T-helper 2 cell treated with Interferon-gamma antibody and Interleukin-4, amounts not matched to agents 100 ng/mL and 5 ng/mL, for 36 hours (primary cell): ENCODE measurements around the gene PRSS16. TPM values are rescaled to one million over a fixed set of nuclear protein-coding genes. Genes with fewer than 3 reads are reported as not detected.

Source experiments
- intact Hi-C: fragments of 100-400 bp; cut with micrococcal nuclease; formaldehyde crosslinking; loops from one replicate; pipeline ENCODE4 v1.15.1; 2023
- total RNA-seq: library from RNA; stranded (reverse); gene quantifications from 2 replicates; pipeline ENCODE4 v1.2.3, GENCODE V29; 2022

The PRSS16 gene
- total RNA-seq, 1 donor from 2014 or later: 1.3 TPM

DNA sequence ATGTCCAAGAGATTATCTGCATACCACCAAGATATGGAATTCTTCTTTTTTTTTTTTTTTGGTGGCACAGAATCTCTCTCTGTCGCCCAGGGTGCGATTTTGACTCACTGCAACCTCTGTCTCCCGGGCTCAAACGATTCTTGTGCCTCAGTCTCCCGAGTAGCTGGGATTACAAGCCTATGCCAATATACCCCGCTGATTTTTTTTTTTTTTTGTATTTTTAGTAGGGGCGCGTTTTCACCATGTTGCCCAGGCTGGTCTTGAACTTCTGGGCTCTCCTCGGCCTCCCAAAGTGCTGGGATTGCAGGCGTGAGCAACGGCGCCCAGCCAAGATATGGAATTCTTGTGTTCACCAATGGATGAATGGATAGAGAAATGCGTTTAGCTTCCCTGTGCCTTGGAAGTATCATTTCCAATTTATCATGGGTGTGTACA lies 33.6 kb downstream of the PRSS16 start:
- intact Hi-C loops: loop anchor here (5.0 to 10.0 kb wide), 4 partner anchors 44 to 1494 kb away; no protein-coding TSS in a partner anchor

DNA sequence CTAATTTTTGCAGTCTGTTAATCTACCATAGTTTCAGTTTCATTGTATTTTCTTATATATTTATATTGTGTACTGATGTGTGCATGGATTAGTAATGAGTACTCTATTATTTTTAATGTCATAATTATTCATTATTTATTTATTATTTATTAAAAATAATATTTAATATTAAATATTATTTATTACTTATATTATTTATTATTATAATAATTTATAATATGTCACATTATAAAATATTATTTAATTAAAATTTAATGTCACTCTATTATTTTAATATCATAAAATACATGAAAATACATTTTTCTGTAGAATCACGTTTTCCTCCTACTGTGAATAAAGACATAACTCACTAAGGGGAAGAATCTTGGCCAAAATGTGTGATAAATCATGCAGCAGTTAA lies 34.1 kb downstream of the PRSS16 start:
- intact Hi-C loops: loop anchor here (5.0 to 10.0 kb wide), 4 partner anchors 44 to 1493 kb away; no protein-coding TSS in a partner anchor

DNA sequence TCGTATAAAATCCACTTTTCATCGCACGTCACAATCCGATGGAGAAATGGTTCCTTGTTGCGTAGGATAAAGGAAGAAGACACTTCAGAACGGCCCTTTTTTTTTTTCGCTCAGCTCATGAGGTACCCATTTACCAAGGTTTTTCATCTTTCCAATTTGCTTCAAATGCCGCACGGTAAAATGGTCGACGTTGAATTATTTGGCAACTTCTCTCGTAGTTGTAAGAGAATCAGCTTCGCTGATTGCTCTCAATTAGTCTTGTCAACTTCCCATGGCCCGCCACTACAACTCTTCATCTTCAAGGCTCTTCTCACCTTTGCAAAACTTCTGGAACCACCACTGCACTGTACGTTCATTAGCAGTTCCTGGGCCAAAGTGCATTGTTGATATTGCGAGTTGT lies 35.8 kb downstream of the PRSS16 start:
- intact Hi-C loops: loop anchor here (2.0 to 10.0 kb wide), 5 partner anchors 14 to 1492 kb away; no protein-coding TSS in a partner anchor

DNA sequence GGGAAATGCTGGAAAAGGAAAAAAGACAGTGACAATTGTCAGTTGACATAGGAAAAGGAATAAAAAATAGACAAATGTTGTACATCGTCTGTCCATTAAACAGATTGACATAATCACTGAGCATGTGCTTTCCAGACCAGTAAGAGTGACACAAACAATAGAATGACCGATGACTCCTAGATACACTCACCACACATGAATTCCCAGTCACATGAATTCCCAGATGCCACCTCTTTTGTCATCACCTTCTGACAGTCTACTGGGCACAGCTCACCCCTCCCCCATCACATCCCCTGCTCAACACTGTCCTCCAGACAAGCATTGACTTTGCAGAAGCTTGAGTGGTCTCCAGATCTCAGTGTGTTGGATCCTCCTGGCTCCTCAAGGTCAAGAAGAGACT lies 38.6 kb downstream of the PRSS16 start:
- intact Hi-C loops: loop anchor here (10.0 kb wide), 2 partner anchors 1449 to 1489 kb away; no protein-coding TSS in a partner anchor

DNA sequence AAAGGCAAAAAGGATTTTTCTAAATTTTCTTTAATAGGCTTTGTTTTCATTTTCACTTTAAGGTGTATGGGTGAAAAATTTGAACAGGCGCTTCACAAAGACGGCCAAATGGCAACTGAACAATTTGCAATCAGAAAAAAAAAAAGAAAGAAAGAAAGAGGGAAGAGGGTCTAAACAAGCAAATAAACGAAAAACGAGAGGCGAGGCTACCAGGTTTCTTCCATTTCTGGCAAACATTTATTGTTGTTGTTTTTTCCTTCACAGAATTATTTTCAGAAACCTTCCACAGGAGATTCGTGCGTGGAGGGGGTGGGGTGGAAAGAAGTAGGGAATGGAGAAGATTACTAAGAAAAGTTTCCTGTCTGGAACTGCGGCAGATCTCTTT lies 40.2 kb downstream of the PRSS16 start:
- intact Hi-C loops: loop anchor here (10.0 kb wide), 2 partner anchors 1447 to 1487 kb away; no protein-coding TSS in a partner anchor

DNA sequence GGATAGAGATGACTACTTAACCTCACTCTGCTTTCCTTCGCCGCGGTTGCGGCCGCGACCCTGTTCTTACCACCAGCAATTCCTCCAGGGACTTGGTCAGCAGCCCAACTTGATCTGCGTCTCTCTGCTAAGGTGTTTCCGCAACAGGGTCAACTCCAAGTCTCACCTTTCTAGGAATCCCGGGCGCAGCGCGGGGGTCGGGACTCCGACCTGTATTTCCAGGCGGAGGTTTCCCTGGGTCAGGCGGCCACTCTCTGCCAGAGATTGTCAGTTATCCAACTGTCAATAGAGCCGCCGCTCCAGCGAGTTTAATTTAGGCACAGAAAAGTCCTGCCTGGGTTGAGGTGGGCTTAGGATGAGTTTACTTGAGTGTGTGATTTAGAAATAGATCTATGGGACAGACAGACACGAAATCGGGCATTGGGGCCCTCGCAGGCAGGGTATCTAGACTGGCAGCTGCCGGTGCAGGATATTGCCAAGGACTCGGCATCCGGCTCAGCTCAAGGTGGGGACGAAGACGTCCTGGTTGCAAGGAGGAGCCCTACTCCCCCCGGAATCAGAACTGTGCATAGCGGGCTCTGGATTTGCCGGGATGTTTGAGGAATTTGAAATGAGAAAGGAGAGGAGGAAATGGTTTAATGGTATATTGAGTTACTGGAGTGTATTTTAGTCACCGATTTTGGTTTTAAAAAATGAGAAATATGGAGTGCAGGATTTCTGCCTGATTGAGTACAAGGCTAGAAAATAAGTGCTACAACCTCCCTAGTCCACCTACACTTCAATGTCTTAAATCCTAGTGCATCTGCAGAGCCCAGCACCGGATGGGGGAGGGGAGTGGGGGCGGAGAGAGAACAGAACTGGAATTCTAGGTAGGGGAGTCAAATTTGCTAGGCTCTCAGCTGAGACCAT lies 40.9 kb downstream of the PRSS16 start:
- intact Hi-C loops: loop anchor here (10.0 kb wide), 2 partner anchors 1446 to 1486 kb away; no protein-coding TSS in a partner anchor

DNA sequence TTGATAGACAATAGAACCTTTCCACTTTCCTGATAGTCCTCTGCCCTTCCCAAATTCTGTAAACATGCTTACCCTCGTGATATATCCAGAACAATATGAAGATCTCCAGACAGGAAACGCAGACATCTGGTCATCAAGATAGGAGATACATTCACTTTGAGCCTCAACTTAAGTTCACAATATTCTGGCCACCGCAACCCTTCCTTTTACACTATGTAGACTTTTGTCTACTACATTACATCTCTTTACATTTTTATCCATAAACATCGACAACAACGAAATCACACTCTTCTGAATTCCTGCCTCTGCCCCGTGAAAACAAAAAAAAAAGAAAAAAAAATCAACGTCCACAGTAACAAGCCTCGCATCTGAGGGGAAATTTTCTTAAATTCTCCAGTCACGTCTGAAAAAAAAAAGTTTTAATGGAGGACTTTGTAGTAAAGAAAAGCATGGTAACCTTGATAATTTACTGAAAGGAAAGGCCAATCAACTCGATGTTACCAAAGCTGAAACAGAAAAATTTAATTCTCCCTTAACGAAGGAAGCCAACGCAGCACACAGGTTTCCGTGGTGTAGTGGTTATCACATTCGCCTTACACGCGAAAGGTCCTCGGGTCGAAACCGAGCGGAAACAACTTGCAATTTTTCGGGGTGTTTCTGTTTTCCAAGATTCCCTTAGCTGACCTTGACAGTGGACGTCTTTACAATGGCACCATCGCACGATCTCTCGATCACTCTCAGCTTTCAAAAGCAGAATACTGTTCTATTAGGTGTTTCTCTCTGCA lies 42.8 kb downstream of the PRSS16 start:
- intact Hi-C loops: loop anchor here (5.0 to 10.0 kb wide), 4 partner anchors 103 to 1525 kb away; no protein-coding TSS in a partner anchor

DNA sequence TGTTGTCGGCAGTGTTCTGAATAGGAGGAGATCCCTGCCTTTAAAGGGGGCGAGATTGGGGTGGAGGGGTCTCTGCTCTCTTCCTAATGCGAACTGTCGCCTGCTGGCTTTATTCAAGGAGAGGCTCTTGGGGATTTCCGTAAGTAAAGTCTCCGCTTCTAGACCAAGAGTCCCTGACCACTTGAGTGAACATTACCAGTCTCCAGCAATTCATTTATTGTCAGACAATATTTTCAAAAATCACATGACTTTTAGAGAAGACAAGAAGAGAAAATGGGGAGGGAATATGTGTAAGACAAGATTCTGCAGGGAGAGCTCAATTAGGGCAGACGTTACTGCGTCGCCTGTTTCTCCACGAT lies 43.3 kb downstream of the PRSS16 start:
- intact Hi-C loops: loop anchor here (5.0 to 10.0 kb wide), 4 partner anchors 104 to 1524 kb away; no protein-coding TSS in a partner anchor

DNA sequence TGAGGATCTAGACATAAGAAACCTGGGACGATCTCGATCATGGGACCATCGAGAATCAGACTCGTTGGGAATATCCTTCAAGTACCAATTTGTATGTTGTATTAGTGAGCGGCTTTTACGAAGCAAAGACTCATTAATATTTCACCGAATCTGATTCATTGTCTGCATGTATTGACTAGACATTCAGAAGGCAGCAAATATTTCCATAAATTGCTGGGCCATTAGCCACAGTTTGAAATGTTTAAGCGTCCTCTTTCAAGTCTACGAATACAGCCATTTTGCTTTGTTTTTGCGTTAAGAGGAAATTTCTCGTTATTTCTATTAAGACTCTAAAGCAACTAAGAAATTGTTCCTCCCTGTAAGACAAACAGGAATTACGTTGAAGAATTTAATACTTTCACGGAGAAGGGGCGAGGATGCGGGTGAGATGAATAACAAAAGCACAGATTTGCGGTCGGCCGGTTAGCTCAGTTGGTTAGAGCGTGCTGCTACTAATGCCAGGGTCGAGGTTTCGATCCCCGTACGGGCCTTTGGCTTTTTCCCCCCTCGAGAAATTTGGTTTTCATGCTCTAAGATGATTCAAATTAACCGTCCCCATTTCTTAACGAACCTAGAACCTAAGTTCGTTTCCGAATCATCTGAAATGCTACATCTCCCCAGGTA lies 46.1 kb downstream of the PRSS16 start:
- intact Hi-C loops: loop anchor here (5.0 to 10.0 kb wide), 4 partner anchors 106 to 1521 kb away; no protein-coding TSS in a partner anchor

DNA sequence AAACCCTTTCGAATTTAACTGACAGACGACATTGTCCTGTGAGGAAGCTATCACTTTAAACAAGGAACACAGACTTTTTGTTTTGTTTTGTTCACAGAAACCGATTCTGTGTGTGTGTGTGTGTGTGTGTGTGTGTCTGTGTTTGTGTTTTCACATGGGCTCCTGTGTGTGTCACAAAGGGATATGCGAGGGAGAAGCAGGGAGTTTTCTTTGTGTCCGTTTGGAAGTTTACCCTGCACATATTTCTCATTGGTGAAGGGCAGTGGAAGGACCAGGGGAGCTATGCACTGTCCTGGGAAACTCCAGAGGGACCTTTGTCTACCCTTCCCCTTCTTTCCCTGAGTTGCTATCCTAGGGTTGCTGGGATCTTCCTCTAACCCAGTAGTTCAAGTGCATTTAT lies 46.9 kb downstream of the PRSS16 start:
- intact Hi-C loops: loop anchor here (5.0 to 10.0 kb wide), 4 partner anchors 107 to 1520 kb away; no protein-coding TSS in a partner anchor

DNA sequence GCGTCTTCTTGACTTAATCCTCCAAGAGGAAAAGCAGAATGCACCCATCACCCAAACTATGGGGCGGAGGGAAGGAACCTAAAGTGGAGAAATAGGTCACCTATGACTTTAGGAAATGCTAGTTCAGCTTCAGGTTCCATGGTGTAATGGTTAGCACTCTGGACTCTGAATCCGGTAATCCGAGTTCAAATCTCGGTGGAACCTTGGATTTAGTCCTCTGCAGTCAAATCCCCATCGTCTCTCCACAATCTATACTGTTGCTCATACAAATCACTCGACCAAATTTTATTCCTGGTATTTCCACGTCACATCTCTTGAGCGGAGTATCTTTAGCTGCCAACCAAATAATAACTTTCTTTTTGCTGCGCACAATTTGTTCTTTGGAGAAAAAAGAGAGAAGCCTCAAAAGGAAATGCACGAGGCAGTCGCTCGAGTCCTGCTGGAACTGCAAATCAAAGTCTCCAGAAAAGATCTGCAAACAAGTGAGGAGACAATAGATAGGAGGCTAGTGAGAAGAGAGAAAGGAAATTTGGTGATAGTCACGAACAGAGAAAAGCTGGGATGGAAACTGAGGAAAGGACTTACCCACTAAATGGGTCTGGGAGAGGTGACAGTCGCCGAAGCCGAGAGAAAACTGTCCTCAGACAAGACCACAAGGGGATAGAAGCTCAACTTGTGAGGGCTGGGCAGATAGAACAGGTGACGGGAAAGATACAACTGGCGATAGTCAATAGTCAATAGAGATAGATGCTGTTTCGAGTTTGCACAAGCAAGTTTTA lies 48.0 kb downstream of the PRSS16 start:
- intact Hi-C loops: loop anchor here (2.0 to 10.0 kb wide), 2 partner anchors 13 to 1519 kb away; no protein-coding TSS in a partner anchor

DNA sequence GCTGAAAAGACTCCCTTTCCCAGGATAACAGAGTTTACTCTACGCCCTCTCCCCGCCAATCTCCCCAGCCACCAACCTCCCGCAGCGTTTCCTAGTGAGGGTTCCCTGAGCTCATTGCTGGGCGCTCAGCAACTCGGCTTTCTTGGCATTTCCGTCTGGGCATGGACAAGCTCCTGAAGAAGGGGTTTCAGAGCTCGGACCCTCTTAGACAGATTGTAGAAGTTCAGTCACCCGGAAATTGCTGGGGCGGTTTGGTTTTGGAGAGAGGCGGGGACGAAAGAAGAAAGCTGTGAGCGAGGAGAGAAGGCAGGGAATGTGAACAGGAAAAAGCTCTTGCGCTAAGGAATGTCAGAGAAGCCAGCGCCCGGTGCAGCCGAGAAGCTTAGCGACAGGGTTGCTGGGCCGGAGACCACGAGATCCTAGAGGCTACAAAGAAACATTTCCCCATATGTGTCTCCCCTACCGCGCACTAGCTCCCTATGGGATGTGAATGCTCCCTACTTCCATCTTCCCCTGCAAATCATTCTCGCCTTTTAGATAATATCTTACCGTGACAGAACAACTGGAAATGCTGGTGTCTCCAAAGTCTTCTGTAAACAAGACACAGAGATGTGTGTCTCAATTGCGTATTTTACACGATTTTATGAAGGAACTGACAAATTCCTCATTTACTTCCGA lies 48.7 kb downstream of the PRSS16 start:
- intact Hi-C loops: loop anchor here (2.0 to 10.0 kb wide), 2 partner anchors 13 to 1519 kb away; no protein-coding TSS in a partner anchor

DNA sequence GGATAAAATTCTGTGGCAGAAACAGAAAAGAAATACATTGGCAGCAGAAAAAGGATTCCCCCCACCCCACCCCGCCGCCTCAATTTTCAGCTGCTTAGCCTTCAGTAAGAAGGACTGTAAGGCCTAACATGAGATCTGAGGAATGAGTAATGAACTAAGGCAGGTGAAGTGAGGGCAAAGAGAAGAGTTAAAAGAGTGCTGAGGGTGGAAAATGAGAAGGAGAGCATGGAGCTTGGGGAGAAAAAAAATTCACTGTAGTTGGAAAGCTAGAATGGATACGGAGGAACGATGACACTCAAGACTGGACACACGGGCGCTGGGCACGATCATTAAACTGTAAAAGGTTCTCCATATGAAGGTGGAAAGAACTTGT lies 50.0 kb downstream of the PRSS16 start:
- intact Hi-C loops: loop anchor here (2.0 to 10.0 kb wide), 2 partner anchors 15 to 1517 kb away; no protein-coding TSS in a partner anchor

DNA sequence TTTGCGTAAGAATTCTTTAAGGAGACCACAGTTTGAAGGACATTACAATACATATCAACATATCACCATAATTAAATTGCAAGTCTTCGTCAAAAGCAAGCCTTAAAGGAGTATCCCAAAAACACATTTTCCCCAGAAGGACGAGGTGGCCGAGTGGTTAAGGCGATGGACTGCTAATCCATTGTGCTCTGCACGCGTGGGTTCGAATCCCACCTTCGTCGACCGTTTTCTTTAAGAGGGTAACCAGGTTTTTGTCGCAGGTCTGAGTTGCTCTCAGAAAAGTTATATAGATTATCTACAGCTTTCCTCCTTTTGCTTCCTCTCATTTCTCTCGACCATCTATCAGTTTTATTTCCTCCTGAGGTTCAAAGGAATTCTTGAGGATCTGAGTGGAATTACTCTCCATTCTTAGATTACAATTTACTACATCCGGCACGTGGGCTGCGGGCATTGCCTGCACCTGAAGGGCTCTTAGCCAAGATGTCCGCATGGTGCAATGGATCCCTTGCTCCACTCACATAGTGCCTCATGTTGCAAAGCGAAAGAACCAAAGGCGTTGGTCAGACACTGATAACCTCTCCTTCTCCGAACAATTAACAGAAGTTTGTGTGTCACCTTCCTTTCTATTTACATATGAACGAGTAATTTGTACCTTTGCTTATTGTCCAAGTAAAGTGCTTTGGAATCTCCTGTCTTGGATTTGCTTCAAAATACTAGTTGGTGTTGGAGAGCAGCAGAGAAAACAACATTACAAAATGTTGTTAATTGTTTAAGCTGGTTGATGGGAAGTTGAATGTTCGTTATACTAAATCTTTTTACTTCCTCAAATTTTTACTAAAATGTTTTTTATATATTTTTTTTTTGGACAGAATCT lies 50.6 kb downstream of the PRSS16 start:
- intact Hi-C loops: loop anchor here (2.0 to 10.0 kb wide), 2 partner anchors 15 to 1517 kb away; no protein-coding TSS in a partner anchor

DNA sequence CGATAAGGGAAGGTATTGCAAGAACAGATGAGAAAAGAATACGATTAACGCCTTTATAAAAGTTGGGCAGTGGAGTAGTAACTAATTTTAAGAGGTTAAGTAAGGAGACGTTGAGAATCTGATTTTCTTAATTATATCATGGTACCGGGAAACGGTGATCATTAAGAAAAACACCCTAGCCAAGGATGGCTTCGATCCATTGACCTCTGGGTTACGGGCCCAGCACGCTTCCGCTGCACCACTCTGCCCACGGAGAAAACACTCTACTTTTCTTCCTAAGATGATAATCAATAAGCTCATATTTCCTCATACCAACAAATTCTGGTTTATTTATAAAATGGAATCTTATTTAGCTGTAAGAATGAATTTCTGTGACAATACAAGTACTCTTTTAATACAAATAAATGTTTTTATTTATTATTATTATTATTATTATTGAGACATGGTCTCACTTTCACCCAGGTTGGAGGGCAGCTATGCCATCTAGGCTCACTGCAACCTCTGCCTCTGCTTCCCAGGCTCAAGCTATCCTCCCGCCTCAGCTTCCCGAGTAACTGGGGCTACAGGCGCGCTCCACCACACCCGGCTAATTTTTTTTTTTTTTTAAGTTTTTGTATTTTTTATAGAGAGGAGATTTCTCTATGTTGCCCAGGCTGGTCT lies 56.2 kb downstream of the PRSS16 start:
- intact Hi-C loops: no loop called here
